HepG2 (cell line): Measurements from ENCODE around the gene NFATC3. TPM values are rescaled to one million over a fixed set of nuclear protein-coding genes. Genes with fewer than 3 reads are reported as not detected.

Source experiments
- FIP1L1 ChIP-seq: fragments of 200-400 bp; formaldehyde crosslinking; IDR thresholded peaks from 2 replicates; pipeline ENCODE4 v1.6.1; 2018; ENCODE audit warnings: low read depth, mild to moderate bottlenecking, low read length, moderate library complexity, borderline replicate concordance; ENCODE audit not compliant: insufficient read depth
- FOXA1 ChIP-seq, 2 experiments: fragments of 450-650 bp in 1 of 2; sonication (generic) in 1 of 2; formaldehyde crosslinking in 1 of 2; IDR thresholded peaks; 2 replicates each; pipeline versions ENCODE4 v1.4.0 to v1.6.1; 2016 to 2020; ENCODE audit warnings: missing genetic modification reagents in 1 of 2
- HMG20B ChIP-seq: conservative IDR thresholded peaks from 2 replicates; pipeline ENCODE4 v1.6.1; 2016; ENCODE audit warnings: missing genetic modification reagents, missing compliant biosample characterization
- HOXA5 ChIP-seq: sonication (generic); formaldehyde crosslinking; IDR thresholded peaks from 2 replicates; pipeline ENCODE4 v1.4.0; 2020; ENCODE audit warnings: missing genetic modification reagents
- ISL2 ChIP-seq: sonication (generic); formaldehyde crosslinking; IDR thresholded peaks from 2 replicates; pipeline ENCODE4 v1.5.0; 2020; ENCODE audit warnings: missing genetic modification reagents
- JUND ChIP-seq: sonication (generic); formaldehyde crosslinking; IDR thresholded peaks from 2 replicates; pipeline ENCODE4 v1.8.0; 2022; ENCODE audit warnings: mild to moderate bottlenecking, missing genetic modification reagents
- SIN3A ChIP-seq: IDR thresholded peaks from 2 replicates; pipeline ENCODE4 v1.6.1; 2011; ENCODE audit warnings: low read depth, mild to moderate bottlenecking, control low read depth, low read length, borderline replicate concordance
- SIX1 ChIP-seq: sonication (generic); formaldehyde crosslinking; IDR thresholded peaks from 2 replicates; pipeline ENCODE4 v1.4.0; 2020; ENCODE audit warnings: missing genetic modification reagents, borderline replicate concordance
- YEATS2 ChIP-seq: sonication (generic); formaldehyde crosslinking; IDR thresholded peaks from 2 replicates; pipeline ENCODE4 v1.4.0; 2020; ENCODE audit warnings: missing genetic modification reagents, borderline replicate concordance
- ZC3H13 ChIP-seq: sonication (generic); formaldehyde crosslinking; IDR thresholded peaks from 2 replicates; pipeline ENCODE4 v1.8.1; 2023; ENCODE audit warnings: mild to moderate bottlenecking, missing genetic modification reagents, moderate library complexity
- ZFP41 ChIP-seq: sonication (generic); formaldehyde crosslinking; IDR thresholded peaks from 2 replicates; pipeline ENCODE4 v1.4.0; 2020; ENCODE audit warnings: mild to moderate bottlenecking, missing genetic modification reagents, borderline replicate concordance
- ZNF24 ChIP-seq: fragments of 450-650 bp; IDR thresholded peaks from 2 replicates; pipeline ENCODE4 v1.6.1; 2017; ENCODE audit warnings: antibody characterized with exemption, mild to moderate bottlenecking
- polyA plus RNA-seq, 8 experiments: library from polyadenylated mRNA; depleted of rRNA in 3 of 8; stranded (reverse) in 7 of 8; unstranded in 1 of 8; fragments of >200 nt; fragmentation: Illumina TruSeq in 4 of 8; extraction: Trizol in 4 of 8; gene quantifications; 2 replicates each; pipeline versions ENCODE4 v1.2.1 to v1.2.3, GENCODE V29; 2011 to 2016; ENCODE audit warnings: low read depth in 4 of 8, missing spikeins in 1 of 8, mixed read lengths in 1 of 8; ENCODE audit not compliant: insufficient read depth in 1 of 8
- total RNA-seq, 5 experiments: library from RNA; depleted of rRNA; stranded (reverse); fragments of >200 nt; fragmentation: Illumina TruSeq; extraction: Trizol; gene quantifications; 2 replicates each; pipeline ENCODE4 v1.2.3, GENCODE V29; 2016; ENCODE audit warnings: low read depth in 1 of 5
- TF ChIP-seq, protein P1 (sequence below): sonication (generic); formaldehyde crosslinking; IDR thresholded peaks from 2 replicates; pipeline ENCODE4 v1.9.0; 2021; ENCODE audit warnings: missing genetic modification reagents, borderline replicate concordance
- TF ChIP-seq, protein P2 (sequence below): IDR thresholded peaks from 2 replicates; pipeline ENCODE4 v1.6.1; 2018; ENCODE audit warnings: missing genetic modification reagents
- TF ChIP-seq, protein P3 (sequence below): sonication (generic); formaldehyde crosslinking; IDR thresholded peaks from 2 replicates; pipeline ENCODE4 v1.8.0; 2022; ENCODE audit warnings: missing genetic modification reagents, mild to moderate bottlenecking, moderate library complexity, borderline replicate concordance
- TF ChIP-seq, protein P4 (sequence below): sonication (generic); formaldehyde crosslinking; IDR thresholded peaks from 2 replicates; pipeline ENCODE4 v1.5.1; 2020; ENCODE audit warnings: missing genetic modification reagents, mild to moderate bottlenecking, borderline replicate concordance
- TF ChIP-seq, protein P5 (sequence below): fragments of 450-650 bp; IDR thresholded peaks from 2 replicates; pipeline ENCODE4 v1.6.1; 2017; ENCODE audit warnings: mild to moderate bottlenecking

NFATC3 gene
- total and polyA plus RNA-seq, 2 of the 13 experiments (the other 11 are each of a cell fraction or from before 2014, with no cell fraction given): 52.6 to 62.7 TPM

DNA sequence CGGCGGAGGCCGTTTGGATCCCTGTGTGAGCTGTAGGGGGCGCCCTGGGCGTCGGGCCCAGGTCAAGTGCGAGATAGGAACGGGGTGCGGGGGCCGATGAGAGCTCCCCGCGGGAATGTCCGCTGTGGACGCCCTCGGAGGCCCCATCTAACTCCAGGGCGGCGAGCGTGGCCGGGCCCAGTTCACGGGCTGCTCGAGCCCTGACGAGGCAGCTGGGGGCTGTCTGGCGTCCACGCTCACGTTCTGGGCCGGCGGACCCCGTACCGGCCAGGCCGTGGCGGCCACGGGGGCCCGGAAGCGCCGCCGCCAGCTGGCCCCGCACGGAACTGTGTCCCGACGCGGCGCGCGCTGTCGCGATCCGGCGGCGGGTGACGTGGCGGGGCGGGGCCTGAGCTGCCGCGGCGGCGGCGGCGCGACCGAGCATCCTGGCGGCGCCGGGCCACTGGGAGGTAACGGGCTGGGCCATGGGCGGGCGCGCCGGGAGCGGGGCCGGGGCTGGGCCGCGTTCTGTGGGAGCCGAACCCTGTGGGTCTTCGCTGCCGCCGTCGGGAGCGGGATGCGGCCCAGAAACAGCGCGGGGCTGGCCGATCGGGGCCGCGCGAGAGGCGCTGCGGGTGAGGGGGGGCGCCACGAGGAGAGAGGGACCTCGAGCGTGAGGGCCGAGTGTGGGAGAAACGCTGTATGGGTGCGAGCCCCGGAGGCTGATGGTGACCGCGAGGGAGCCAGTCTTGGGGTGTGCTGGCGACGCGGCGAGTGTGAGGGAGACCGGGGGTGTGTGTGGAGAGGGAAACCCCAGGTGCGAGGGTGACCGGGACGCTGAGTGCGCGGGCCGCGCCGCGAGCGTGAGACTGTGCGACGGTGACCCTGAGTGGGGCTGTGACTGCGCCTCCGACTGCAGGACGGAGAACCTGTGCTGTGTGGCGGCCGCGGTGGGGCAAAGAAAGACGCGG, 179.2 kb downstream of the NFATC3 start, which contains the start of gene SLC7A6 (continued):
- TF ChIP-seq, protein P1, sequence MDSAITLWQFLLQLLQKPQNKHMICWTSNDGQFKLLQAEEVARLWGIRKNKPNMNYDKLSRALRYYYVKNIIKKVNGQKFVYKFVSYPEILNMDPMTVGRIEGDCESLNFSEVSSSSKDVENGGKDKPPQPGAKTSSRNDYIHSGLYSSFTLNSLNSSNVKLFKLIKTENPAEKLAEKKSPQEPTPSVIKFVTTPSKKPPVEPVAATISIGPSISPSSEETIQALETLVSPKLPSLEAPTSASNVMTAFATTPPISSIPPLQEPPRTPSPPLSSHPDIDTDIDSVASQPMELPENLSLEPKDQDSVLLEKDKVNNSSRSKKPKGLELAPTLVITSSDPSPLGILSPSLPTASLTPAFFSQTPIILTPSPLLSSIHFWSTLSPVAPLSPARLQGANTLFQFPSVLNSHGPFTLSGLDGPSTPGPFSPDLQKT: no peak
- TF ChIP-seq, protein P2, sequence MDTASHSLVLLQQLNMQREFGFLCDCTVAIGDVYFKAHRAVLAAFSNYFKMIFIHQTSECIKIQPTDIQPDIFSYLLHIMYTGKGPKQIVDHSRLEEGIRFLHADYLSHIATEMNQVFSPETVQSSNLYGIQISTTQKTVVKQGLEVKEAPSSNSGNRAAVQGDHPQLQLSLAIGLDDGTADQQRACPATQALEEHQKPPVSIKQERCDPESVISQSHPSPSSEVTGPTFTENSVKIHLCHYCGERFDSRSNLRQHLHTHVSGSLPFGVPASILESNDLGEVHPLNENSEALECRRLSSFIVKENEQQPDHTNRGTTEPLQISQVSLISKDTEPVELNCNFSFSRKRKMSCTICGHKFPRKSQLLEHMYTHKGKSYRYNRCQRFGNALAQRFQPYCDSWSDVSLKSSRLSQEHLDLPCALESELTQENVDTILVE (CRISPR knock-in tag): no peak
- TF ChIP-seq ZC3H13 (CRISPR knock-in tag) (no peak), JUND (no peak), FIP1L1 (no peak), HMG20B (CRISPR knock-in tag) (no peak), ZNF24 (0 out of 2 replicates have a peak, but pooled peaks have one; percentile 19), ISL2 (CRISPR knock-in tag) (peak; percentile 72), ZFP41 (no peak), FOXA1 (IDR thresholded peaks at IDR 0.05) (no peak), FOXA1 (CRISPR knock-in tag; IDR thresholded peaks at IDR 0.05) (peak; percentile 10; the same call in 1 of the 2 replicates), HOXA5 (no peak; the same call in none of the 2 replicates), YEATS2 (CRISPR knock-in tag) (no peak), SIX1 (no peak), SIN3A (no peak; the same call in 1 of the 2 replicates)
- TF ChIP-seq, protein P3, sequence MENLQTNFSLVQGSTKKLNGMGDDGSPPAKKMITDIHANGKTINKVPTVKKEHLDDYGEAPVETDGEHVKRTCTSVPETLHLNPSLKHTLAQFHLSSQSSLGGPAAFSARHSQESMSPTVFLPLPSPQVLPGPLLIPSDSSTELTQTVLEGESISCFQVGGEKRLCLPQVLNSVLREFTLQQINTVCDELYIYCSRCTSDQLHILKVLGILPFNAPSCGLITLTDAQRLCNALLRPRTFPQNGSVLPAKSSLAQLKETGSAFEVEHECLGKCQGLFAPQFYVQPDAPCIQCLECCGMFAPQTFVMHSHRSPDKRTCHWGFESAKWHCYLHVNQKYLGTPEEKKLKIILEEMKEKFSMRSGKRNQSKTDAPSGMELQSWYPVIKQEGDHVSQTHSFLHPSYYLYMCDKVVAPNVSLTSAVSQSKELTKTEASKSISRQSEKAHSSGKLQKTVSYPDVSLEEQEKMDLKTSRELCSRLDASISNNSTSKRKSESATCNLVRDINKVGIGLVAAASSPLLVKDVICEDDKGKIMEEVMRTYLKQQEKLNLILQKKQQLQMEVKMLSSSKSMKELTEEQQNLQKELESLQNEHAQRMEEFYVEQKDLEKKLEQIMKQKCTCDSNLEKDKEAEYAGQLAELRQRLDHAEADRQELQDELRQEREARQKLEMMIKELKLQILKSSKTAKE: peak; percentile 16; the same call in 1 of the 2 replicates
- TF ChIP-seq, protein P4, sequence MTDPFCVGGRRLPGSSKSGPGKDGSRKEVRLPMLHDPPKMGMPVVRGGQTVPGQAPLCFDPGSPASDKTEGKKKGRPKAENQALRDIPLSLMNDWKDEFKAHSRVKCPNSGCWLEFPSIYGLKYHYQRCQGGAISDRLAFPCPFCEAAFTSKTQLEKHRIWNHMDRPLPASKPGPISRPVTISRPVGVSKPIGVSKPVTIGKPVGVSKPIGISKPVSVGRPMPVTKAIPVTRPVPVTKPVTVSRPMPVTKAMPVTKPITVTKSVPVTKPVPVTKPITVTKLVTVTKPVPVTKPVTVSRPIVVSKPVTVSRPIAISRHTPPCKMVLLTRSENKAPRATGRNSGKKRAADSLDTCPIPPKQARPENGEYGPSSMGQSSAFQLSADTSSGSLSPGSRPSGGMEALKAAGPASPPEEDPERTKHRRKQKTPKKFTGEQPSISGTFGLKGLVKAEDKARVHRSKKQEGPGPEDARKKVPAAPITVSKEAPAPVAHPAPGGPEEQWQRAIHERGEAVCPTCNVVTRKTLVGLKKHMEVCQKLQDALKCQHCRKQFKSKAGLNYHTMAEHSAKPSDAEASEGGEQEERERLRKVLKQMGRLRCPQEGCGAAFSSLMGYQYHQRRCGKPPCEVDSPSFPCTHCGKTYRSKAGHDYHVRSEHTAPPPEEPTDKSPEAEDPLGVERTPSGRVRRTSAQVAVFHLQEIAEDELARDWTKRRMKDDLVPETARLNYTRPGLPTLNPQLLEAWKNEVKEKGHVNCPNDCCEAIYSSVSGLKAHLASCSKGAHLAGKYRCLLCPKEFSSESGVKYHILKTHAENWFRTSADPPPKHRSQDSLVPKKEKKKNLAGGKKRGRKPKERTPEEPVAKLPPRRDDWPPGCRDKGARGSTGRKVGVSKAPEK (CRISPR knock-in tag): no peak
- TF ChIP-seq, protein P5, sequence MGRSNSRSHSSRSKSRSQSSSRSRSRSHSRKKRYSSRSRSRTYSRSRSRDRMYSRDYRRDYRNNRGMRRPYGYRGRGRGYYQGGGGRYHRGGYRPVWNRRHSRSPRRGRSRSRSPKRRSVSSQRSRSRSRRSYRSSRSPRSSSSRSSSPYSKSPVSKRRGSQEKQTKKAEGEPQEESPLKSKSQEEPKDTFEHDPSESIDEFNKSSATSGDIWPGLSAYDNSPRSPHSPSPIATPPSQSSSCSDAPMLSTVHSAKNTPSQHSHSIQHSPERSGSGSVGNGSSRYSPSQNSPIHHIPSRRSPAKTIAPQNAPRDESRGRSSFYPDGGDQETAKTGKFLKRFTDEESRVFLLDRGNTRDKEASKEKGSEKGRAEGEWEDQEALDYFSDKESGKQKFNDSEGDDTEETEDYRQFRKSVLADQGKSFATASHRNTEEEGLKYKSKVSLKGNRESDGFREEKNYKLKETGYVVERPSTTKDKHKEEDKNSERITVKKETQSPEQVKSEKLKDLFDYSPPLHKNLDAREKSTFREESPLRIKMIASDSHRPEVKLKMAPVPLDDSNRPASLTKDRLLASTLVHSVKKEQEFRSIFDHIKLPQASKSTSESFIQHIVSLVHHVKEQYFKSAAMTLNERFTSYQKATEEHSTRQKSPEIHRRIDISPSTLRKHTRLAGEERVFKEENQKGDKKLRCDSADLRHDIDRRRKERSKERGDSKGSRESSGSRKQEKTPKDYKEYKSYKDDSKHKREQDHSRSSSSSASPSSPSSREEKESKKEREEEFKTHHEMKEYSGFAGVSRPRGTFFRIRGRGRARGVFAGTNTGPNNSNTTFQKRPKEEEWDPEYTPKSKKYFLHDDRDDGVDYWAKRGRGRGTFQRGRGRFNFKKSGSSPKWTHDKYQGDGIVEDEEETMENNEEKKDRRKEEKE: no peak
